Smooth muscle cell (in vitro differentiated cells): ENCODE results near the gene RPSA. TPM values are rescaled to one million over a fixed set of nuclear protein-coding genes. Genes with fewer than 3 reads are reported as not detected.

Experiments
- DNase-seq: peaks from one replicate; lab custom pipeline; 2025; ENCODE audit not compliant: unreplicated experiment; lab: John Stamatoyannopoulos, UW
- H2AFZ ChIP-seq: fragments of 200-600 bp; sonication (generic); 2 replicates; pipeline ENCODE4 v1.6.0; 2016; ENCODE audit warnings: antibody characterized with exemption, low read depth, mild to moderate bottlenecking
- H3F3A ChIP-seq: fragments of 200-600 bp; sonication (generic); 2 replicates; pipeline ENCODE4 v1.6.0; 2017; ENCODE audit warnings: antibody characterized with exemption, low read depth
- H3K27ac ChIP-seq: fragments of 200-600 bp; sonication (generic); 2 replicates; pipeline ENCODE4 v1.5.1; 2016; ENCODE audit warnings: low read depth, mild to moderate bottlenecking
- H3K27me3 ChIP-seq: fragments of 200-600 bp; sonication (generic); 2 replicates; pipeline ENCODE4 v1.6.1; 2016; ENCODE audit warnings: low read depth, mild to moderate bottlenecking
- H3K36me3 ChIP-seq: fragments of 200-600 bp; sonication (generic); 2 replicates; pipeline ENCODE4 v1.5.1; 2016; ENCODE audit warnings: low read depth
- H3K4me1 ChIP-seq: fragments of 200-600 bp; sonication (generic); 2 replicates; pipeline ENCODE4 v1.5.1; 2016; ENCODE audit warnings: low read depth
- H3K4me2 ChIP-seq: fragments of 200-600 bp; sonication (generic); 2 replicates; pipeline ENCODE4 v1.6.0; 2016; ENCODE audit warnings: mild to moderate bottlenecking
- H3K4me3 ChIP-seq: fragments of 200-600 bp; sonication (generic); 2 replicates; pipeline ENCODE4 v1.5.1; 2016; ENCODE audit warnings: mild to moderate bottlenecking
- H3K79me2 ChIP-seq: fragments of 200-600 bp; sonication (generic); 2 replicates; pipeline ENCODE4 v1.6.0; 2016; ENCODE audit warnings: low read depth, mild to moderate bottlenecking
- H3K9ac ChIP-seq: fragments of 200-600 bp; sonication (generic); 2 replicates; pipeline ENCODE4 v1.6.0; 2016; ENCODE audit warnings: low read depth
- H3K9me3 ChIP-seq: fragments of 200-600 bp; sonication (generic); replicated peaks from 2 replicates; pipeline ENCODE4 v1.5.1; 2016; ENCODE audit warnings: low read depth
- H4K20me1 ChIP-seq: fragments of 200-600 bp; sonication (generic); 2 replicates; pipeline ENCODE4 v1.6.0; 2016; ENCODE audit warnings: low read depth
- WGBS: methylation state at CpG from one replicate; pipeline ENCODE4 v1.1.7; 2016; ENCODE audit warnings: low lambda C conversion rate; 5-methylcytosine and 5-hydroxymethylcytosine counted together
- polyA plus RNA-seq: library from polyadenylated mRNA; unstranded; fragments of >200 nt; fragmentation: Nextera tagmentation; extraction: Ambion mirVana; gene quantifications from 2 replicates; pipeline ENCODE4 v1.2.1, GENCODE V29; 2016
- total RNA-seq: library from RNA; depleted of rRNA; stranded (reverse); fragments of >200 nt; gene quantifications from 2 replicates; pipeline ENCODE4 v1.2.3, GENCODE V29; 2014
- TF ChIP-seq, protein P1 (sequence below): fragments of 200-600 bp; sonication (generic); IDR thresholded peaks from 2 replicates; pipeline ENCODE4 v1.5.1; 2017; ENCODE audit warnings: borderline replicate concordance, mild to moderate bottlenecking, antibody characterized with exemption; ENCODE audit not compliant: insufficient read depth, poor library complexity, severe bottlenecking

RPSA gene
- total and polyA plus RNA-seq, 2 experiments from 2014 or later = 355 to 1,254 TPM

DNA sequence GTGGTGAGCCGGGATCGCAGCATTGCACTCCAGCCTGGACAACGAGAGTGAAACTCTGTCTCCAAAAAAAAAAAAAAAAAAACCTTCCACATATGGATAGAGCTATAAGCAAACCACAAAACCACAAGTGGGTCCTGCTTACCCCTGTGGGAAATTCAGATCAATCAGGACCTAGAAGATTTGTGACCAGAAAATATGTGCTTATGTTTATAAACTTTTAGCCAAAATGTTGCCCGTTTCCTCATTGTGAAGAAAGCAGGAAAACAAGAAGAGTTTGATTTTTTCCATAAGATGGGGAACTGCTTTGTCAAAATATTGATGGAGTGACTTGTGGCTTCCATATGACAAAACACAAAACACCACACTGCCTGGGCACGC, 26.8 kb upstream of the RPSA start:
- no peak overlapping the region for H3K4me2 ChIP-seq
- H2AFZ ChIP-seq = no peak overlapping the region
- H3K79me2 ChIP-seq = peaks cover 5% of the 10 kb centered on the region
- WGBS = 83% methylated on average over 5 of the region's 5 CpGs
- TF ChIP-seq, protein P1, sequence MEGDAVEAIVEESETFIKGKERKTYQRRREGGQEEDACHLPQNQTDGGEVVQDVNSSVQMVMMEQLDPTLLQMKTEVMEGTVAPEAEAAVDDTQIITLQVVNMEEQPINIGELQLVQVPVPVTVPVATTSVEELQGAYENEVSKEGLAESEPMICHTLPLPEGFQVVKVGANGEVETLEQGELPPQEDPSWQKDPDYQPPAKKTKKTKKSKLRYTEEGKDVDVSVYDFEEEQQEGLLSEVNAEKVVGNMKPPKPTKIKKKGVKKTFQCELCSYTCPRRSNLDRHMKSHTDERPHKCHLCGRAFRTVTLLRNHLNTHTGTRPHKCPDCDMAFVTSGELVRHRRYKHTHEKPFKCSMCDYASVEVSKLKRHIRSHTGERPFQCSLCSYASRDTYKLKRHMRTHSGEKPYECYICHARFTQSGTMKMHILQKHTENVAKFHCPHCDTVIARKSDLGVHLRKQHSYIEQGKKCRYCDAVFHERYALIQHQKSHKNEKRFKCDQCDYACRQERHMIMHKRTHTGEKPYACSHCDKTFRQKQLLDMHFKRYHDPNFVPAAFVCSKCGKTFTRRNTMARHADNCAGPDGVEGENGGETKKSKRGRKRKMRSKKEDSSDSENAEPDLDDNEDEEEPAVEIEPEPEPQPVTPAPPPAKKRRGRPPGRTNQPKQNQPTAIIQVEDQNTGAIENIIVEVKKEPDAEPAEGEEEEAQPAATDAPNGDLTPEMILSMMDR = no peak
- no peak overlapping the region for H3K27ac ChIP-seq
- H3K36me3 ChIP-seq = no peaks in the 10 kb centered on the region
- no peak overlapping the region for H3K9ac ChIP-seq
- no peak overlapping the region for H3K4me3 ChIP-seq
- no peaks in the 10 kb centered on the region for H3F3A ChIP-seq
- H4K20me1 ChIP-seq = peaks cover 4% of the 10 kb centered on the region
- no peaks in the 10 kb centered on the region for H3K9me3 ChIP-seq
- DNase-seq = no peak
- H3K4me1 ChIP-seq = peaks cover 8% of the 10 kb centered on the region
- H3K27me3 ChIP-seq = peaks cover 3% of the 10 kb centered on the region

GRCh38 chr3:39381432-39381831, 25.1 kb upstream of the RPSA start:
- H3K27me3 ChIP-seq = no peaks in the 10 kb centered on the region
- WGBS = 94% methylated on average over 3 of the region's 3 CpGs
- H3K4me2 ChIP-seq = no peak overlapping the region
- no peak for DNase-seq
- H2AFZ ChIP-seq = no peak overlapping the region
- TF ChIP-seq, protein P1 = no peak
- no peak overlapping the region for H3K9ac ChIP-seq
- H4K20me1 ChIP-seq = peaks cover 21% of the 10 kb centered on the region
- no peak overlapping the region for H3K4me3 ChIP-seq
- H3K36me3 ChIP-seq = no peaks in the 10 kb centered on the region
- H3K9me3 ChIP-seq = no peaks in the 10 kb centered on the region
- no peaks in the 10 kb centered on the region for H3F3A ChIP-seq
- peaks cover 22% of the 10 kb centered on the region for H3K79me2 ChIP-seq
- peaks cover 9% of the 10 kb centered on the region for H3K4me1 ChIP-seq
- no peak overlapping the region for H3K27ac ChIP-seq

GRCh38 chr3:39383045-39383880, 23.3 kb upstream of the RPSA start, which contains the start of gene SLC25A38:
SLC25A38 (plus strand) TSS chr3:39383370; CDS start chr3:39383725, 355 bp downstream.
- Histone ChIP-seq H3K36me3 (no peaks in the 10 kb centered on the region), H3K9me3 (no peaks in the 10 kb centered on the region), H4K20me1 (peaks cover 39% of the 10 kb centered on the region), H3K27me3 (no peaks in the 10 kb centered on the region), H3K4me1 (peaks cover 9% of the 10 kb centered on the region), H3F3A (no peaks in the 10 kb centered on the region), H3K79me2 (peaks cover 40% of the 10 kb centered on the region), H3K4me3 (peak within 1 kb of the TSS; percentile 67), H3K27ac (peak within 1 kb of the TSS; percentile 81), H3K4me2 (peak within 1 kb of the TSS; percentile 90), H2AFZ (peak within 1 kb of the TSS; percentile 79), H3K9ac (peak within 1 kb of the TSS; percentile 75)
- WGBS = under 1% methylated on average over 62 of the region's 62 CpGs
- DNase-seq = no peak
- TF ChIP-seq, protein P1 = no peak
